NCI-H2171 (cell line): Measurements from ENCODE around the gene LRRIQ4.

Experiments
- DNase-seq: peaks from one replicate; lab custom pipeline; 2025; lab: John Stamatoyannopoulos, UW

LRRIQ4 gene

DNA sequence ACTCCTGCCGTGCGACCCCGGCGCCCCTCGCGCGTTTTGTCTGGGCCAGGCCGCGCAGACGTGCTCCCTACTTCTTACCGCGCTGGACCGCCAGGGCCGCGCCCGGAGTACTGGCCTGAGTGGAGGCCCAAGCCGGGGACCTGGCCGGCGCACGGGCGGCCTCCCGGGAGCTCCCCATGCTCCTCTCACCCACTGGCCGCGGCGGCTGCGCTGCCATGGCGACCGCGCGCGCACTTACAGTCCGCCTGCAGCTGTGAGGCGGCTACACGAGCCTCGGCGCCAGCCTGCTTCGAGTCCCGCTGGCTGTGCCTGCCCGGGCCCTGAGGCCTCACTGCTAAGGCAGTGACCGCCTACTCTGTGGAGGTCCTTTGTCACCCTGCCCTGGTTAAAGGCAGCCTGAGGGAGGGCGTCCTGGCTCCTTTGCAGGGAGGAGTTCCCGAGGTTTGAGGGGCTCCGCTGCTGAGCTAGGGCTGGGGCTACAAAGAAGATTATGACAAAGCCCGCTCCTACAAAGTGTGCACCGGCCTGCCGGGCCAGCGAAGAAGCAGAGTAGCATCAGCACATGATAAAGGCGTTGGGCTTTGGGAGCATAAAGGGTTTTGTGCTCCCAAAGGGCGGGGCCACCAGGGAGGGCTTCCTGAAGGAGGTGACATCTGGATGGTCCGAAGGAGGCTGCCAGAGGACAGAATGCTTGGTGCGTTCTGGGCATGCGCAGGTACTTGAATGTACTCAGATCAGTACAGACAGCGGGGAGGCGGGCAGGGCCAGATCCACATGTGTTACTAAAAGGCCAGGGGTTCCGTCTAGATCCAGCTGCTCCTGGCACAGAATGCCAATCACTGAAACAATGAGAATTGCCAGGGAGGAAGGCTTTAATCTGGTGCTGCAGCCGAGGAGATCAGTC lies at the start of gene LRRIQ4, which contains the start of gene LRRC34:
Gene LRRIQ4 (plus strand): TSS at position 539 of the 904 bp plus-strand sequence. CDS start 9,052 bp downstream, outside the sequence.
Gene LRRC34 (minus strand): TSS at position 573 of the 904 bp plus-strand sequence. CDS start 356 bp downstream, at position 217.
- peak; percentile 78 for DNase-seq

DNA sequence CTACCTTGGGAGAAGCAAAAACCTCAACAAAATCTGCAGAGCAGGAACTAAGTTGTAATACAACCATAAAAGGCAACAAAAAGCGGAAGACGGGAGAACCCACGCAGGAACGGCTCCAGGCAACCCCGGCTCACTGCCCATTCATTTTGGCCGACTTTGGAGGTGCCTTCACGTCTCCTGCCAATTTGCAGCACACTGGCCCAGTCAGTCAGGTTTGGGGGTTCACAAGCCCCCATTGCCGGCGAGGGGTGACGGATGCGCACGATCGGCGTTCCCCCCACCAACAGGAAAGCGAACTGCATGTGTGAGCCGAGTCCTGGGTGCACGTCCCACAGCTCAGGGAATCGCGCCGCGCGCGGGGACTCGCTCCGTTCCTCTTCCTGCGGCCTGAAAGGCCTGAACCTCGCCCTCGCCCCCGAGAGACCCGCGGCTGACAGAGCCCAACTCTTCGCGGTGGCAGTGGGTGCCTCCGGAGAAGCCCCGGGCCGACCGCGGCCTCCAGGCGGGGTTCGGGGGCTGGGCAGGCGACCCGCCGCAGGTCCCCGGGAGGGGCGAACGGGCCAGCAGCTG lies 48.3 kb upstream of the LRRIQ4 start:
- DNase-seq = peak; percentile 26

DNA sequence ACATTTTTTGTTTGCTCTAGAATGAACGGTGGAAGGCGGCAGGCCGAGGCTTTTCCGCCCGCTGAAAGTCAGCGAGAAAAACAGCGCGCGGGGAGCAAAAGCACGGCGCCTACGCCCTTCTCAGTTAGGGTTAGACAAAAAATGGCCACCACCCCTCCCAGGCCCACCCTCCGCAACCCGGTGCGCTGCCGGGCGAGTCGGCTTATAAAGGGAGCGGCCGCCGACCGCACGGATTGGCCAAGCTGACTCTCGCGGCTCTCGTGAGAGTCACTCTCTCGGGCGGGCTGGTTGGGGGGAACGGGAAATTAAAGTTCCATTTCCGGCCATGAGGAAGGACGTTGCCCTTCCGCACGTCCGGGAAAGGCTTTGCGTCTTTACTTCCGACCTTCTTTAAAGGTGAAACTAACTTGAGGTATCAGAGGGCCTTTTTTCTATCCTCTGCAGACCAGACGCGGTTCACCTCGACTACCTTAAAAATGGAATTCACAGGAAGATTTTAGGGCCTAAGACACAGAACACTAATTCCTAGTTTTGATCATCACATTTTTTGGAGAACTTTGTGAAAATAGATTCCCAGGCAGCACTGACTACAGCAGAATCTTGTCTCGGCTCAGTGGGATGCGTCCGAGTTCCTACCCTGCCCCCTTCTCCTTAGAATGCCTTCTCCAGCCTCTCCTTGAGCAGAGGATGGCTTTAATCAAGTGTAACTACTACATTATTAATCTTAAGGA lies 47.6 kb upstream of the LRRIQ4 start, which contains the start of gene TERC:
Gene TERC (minus strand): TSS at position 179 of the 731 bp plus-strand sequence.
- DNase-seq = peak; percentile 95

DNA sequence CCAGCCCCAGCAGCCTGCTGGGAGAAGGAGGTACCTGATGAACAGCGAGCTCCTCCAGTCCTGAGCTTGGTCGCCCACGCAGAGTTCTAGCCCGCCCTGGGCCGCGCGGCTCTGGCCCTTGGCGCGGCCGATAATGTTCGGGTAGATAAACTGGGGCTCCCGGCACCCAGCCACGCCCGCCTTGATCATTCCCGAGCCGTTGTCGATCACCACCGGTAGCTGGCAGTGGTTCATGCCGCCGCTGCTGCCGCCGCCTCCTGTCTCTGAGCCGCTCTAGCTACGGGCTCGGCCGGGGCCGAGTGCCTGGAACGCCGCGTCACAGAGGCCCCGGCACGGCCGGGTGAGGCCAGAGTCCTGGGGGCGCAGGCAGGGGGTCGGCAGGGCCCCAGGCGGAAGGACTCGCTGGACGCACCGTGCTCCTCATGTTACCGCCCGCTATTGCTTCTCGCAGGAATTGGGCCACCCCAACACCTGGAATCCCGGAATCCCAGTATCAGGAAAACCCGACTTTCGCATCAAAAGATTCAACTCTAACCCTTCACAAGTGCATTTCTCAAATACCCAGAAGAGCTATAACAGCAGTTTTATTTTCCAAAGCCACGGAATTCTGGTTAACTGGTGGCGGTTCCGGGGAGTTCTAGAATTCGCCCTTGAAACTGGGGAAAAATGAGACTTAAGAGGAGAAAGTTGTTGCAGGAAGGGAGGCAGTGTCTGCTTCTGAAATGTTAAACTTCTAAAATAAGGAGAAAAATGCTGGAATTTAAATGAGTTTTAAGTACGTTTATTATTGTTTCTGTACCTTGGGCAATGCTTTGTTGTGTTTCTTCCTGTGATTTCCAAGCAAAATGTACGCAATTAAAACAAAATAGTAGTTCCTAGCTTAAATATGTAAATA lies 43.1 kb upstream of the LRRIQ4 start, which contains the start of gene ACTRT3:
Gene ACTRT3 (minus strand): TSS at position 275 of the 895 bp plus-strand sequence. CDS start 41 bp downstream, at position 234.
- peak; percentile 60 for DNase-seq

DNA sequence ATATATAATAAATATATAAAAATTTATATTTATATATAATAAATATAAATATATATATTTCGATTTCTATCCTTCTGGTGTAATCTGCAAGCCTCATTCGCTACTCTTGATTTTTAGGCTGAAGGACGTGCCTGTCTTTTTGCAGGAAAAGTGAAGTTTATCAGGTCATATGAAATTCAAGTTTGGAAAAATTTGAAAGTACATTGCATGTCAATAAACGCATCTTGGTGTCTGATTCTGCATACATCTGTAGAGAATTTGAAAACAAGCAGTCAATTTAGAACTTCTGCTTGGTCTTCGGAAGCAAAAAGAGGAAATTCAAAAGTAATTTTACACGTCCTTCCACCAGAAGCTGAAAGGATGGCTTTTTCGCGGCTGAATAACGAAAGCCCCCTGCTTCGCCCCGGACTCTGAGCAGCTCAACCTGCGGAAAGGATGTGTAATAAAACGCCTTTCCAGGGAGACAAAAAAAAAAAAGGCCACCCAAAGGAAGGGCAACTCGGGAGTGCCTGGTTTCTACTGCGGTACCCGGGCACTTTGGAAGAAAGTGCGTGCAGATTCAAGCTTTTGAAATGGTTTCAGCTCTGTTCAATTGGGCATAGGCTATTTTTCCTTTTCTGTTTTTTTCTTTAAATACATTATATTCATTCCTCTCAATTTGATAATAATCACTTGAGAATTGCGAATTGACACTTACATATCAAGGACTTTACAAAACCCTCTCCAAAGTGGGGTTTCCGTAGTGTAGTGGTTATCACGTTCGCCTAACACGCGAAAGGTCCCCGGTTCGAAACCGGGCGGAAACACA lies 41.0 kb upstream of the LRRIQ4 start:
- peak; percentile 81 for DNase-seq

DNA sequence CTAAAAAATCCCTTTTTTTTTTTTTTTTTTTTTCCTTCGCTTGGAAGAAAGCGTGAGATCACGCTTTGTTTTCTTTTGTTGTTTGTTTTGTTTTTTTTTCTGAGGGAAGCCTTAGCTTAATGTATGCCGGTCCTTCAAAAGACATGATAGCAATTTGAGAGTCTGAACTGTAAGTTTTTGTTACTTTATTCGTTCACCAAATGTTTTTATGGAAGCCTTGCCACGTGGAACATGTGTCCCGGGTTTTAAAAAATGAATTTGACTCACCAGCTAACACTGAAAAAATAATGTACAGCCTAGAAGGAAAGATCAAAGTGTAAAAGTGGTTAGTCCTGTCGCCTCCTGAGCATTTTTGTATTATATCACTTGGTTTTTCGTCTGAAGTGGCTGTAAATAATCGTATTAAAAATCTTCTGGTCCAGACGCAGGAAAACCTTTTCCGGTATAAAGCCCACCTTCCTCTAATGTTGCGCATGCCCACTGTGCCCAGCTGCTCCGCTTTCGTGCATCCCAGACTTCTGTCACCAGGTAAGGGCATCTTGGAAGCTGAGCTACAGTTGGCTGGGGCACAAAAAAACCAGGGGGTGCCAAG lies 40.3 kb upstream of the LRRIQ4 start:
- DNase-seq = peak; percentile 90

DNA sequence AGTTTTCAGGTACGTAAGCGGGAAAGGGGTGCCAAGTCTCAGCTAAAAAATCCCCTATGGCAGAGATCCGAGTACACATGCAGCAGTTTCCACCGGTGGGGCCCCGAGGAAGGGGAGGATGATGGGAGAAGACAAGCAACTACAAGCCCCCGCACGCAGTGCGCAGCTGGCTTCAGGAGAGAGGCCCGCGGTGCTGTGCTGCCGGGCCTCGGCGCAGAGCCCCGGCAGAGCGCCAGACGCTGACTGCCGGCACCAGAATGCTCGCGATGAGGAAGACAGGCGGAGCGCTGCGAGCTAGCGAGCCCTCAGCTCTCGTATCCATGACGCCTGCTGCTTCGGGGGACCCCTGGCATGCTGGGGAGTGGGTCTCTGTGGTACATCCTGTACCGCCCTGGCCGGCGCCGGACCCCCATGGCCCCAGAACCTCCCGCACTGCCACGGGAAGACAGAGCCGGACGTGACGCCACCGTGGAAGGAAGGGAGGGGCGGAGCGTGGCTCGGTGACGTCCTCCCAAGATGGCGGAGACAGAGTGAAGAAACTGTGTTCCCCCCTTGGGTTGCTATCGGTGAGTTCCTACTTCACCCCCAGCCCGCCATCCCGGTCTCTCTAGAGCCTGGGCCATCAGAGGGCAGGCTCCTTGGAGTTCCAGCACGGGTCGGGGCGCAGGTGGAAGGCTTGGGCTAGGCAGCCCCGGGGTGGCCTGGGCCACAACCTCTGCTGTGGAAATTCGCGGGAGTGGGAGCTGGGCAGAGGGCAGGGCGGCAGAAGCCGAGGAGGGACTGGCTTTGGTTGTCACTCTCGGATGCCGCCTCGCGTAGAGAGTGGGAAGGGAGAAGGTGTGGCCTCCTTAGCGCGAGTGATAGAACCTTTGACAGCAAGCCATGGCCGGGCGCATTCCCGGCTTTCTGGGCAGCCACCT lies 39.5 kb upstream of the LRRIQ4 start, which contains the start of gene MYNN:
Gene MYNN (plus strand): TSS at position 500 of the 920 bp plus-strand sequence. CDS start 900 bp downstream, outside the sequence.
- DNase-seq = peak; percentile 88

DNA sequence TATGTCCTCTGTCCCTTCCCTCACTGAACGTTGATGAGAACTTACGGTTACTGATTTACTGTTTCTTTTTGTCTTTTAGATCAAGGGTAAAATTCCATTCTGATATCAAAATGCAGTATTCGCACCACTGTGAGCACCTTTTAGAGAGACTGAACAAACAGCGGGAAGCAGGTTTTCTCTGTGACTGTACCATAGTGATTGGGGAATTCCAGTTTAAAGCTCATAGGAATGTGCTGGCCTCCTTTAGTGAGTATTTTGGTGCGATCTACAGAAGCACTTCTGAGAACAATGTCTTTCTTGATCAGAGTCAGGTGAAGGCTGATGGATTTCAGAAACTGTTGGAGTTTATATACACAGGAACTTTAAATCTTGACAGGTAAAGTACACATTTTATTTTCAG lies 38.5 kb upstream of the LRRIQ4 start:
- no peak for DNase-seq

DNA sequence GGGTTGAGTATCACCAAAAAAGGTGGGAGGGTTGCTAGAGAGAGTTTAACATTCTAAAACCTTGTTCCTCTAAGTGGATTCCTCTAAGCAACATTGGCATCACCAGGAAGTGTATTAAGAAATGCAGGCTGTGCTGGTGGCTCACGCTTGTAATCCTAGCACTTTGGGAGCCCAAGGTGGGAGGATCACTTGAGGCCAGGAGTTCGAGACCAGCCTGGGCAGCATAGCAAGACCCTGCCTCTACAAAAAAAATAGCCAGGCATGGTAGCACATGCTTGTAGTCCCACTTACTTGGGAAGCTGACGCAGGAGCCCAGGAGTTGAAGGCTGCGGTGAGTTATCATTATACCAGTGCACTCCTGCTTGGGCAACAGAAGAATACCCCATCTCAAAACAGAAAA lies 34.8 kb upstream of the LRRIQ4 start:
- no peak for DNase-seq

DNA sequence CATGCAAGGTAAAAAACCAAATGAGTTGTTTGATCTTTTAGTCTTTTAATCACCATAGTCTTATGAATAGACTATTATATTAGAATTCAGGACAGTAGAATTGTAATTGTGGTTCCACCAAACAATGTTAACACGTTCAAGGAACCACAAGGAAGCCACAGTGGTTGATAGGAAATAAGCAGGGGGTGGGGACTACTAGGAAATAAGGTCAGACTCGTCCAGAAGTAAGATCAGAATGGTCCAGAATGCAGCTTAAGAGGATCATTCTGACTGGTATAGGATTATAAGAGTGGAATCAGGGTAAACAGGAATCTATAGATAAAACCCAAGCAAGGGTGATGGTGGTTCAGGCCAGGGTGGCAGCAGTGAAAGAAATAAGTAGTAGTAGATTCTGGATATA lies 31.9 kb upstream of the LRRIQ4 start:
- no peak for DNase-seq

DNA sequence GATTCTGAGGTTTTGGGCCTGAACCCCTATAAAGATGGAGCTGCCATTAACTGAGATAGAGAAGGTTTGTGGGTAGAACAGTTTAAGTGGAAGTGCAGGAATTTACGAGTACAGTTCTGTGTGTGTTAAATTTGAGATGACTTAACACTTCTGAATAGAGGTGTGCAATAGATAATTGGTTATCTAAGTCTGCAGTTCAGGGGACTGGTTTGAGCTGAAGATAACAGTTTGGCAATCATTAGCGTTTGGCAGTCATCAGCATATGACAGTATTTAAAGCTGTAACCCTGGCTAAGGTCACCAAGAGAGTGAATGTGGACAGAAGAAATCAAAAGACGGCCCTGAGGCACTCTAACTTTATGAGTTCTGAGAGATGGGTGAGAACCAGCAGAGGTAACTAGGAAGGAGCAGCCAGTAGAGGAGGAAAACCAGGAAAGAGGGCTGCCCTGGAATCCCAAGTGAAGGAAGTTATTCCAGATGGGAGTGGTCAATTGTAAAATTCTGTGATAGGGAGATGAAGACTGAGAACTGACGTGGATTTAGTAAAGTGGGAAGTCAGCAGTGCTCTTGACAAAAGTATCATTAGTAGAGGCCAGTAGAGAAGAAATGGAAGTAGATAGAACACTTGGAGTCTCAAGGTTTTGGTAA lies 31.3 kb upstream of the LRRIQ4 start:
- DNase-seq = no peak

DNA sequence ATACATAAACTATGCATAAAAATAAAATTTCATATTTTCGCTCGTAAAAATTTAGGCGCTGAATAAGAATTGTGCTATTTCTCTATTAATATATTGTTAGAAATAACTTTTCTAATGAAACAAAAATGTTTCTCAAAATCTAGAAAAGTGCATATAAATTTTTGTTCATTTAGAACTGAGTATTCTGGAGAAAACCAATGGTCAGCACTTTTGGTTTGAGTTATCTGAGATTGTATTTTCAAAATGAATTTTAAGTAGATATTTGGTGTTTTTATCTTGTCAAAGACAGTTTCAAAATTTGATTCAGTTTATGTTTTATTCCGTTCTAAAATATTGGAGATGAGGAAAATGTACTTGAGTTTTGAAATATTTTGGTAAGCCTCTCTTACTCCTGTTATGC lies 25.6 kb upstream of the LRRIQ4 start:
- DNase-seq = no peak

DNA sequence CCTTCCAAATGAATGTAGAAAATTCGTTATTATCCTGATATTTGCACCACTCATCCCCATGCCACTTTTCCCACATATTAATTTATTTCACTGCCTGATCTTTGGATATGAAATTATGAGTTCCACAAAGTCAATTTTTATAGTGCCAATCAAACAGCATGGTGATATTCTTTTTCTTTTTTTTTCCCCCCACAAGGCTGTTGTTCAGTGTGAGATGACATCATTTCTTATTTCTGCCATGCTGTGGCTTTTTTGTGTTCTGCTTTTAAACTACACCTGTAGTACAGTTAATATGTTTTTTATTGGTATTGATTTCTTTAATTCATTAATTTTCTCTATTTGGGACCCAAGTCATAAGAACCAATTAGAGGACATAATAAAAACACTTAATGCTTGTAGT lies 24.9 kb upstream of the LRRIQ4 start:
- DNase-seq = no peak

DNA sequence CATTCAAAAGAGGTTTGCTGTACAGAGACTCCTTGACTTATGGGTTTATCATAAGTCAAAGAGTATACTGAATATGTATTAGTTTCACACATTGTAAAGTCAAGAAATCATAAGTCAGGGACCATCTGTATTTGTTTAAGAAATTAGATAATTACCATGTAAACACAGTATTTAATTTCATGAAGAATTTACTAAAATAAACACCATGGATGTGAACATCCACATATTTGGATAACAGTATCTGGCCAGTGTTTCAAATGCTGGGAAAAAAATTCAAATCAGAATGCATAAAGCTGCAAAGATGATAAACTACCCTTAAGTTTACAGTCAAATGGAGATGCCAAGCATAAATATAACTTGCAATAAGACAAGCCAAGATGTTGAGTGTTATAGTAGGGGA lies 22.5 kb upstream of the LRRIQ4 start:
- DNase-seq = no peak

DNA sequence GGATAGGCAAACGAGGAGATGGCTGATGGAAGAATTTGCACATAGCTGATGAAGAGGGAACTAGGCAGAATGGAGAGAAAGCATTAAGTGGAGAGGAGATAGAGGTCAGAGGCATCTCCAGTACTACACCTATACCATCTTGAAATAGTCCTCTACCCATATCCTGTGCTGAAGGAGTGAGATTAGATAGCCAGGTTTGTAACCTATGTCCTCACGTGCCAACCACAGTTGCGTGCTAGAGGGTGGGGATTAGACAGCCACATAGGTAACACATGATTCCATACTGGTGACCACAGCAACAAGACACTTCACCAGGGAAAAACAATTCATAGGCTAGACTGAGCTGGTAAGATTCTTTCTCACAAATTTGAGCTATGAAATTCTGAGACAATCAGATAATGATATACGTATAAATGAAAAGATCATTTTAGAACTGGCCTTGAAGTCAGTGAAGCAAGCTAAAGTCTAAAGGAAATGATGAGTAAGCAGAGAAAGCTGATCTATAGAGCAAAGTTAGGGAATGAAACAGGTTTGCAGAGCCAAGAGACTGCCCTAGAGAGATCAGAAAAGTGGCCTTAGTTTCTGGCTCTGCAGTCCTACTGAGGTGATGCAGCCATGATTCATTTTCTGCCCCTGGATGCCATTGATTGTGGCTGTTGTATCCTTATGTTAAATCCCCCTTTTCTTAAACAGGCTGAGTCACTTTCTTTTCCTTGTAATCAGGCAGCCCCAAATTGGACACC lies 21.8 kb upstream of the LRRIQ4 start:
- no peak for DNase-seq

DNA sequence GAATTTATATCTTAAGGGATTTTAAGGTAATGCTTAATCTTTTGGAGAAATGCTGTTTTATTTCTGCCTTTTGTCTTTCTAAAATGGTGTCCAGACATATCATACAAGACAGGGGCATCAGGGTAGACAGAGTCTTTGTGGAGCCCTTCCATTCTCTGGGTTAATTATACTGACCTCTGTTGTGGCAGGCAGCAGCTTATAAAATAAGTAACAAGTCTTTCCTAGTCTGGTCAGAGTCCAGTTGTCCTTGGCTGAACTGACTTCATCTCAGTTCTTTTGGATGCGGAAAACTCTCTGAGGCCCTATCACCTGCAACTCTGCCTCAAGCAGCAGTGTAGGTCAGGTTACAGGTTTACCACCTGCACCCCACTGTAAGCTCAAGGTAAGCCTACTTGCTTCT lies 20.3 kb upstream of the LRRIQ4 start:
- no peak for DNase-seq

DNA sequence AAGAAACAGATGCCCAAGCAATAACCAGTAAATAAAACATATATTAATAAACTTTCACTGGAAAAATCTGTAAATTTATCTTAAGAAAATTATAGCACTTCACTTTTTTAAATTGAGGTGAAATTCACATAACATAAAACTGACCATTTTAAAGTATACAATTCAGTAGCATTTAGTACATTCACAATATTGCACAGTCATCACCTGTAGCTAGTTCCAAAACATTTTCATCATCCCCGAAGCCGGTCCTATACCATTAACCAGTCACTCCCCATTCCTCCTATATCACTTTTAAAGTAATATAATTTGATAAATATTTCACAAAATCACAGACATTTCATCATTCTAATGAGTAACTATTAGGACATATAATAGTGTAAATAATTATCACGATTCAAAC lies 8.0 kb upstream of the LRRIQ4 start:
- no peak for DNase-seq
